Erythroblast (primary cell): ENCODE results near the gene MARVELD2.

ENCODE experiments used
- DNase-seq, 2 experiments: peaks; one replicate each; lab custom pipeline; 2025; lab: John Stamatoyannopoulos, UW
- GATA1 ChIP-seq: IDR thresholded peaks from 2 replicates; pipeline ENCODE4 v1.6.1; 2011; ENCODE audit warnings: low read depth, mild to moderate bottlenecking, control low read depth, low read length, moderate library complexity
- POLR2A ChIP-seq: IDR thresholded peaks from 2 replicates; pipeline ENCODE4 v1.6.1; 2011; ENCODE audit warnings: mild to moderate bottlenecking, low read length

The MARVELD2 gene, protein sequence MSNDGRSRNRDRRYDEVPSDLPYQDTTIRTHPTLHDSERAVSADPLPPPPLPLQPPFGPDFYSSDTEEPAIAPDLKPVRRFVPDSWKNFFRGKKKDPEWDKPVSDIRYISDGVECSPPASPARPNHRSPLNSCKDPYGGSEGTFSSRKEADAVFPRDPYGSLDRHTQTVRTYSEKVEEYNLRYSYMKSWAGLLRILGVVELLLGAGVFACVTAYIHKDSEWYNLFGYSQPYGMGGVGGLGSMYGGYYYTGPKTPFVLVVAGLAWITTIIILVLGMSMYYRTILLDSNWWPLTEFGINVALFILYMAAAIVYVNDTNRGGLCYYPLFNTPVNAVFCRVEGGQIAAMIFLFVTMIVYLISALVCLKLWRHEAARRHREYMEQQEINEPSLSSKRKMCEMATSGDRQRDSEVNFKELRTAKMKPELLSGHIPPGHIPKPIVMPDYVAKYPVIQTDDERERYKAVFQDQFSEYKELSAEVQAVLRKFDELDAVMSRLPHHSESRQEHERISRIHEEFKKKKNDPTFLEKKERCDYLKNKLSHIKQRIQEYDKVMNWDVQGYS

DNA sequence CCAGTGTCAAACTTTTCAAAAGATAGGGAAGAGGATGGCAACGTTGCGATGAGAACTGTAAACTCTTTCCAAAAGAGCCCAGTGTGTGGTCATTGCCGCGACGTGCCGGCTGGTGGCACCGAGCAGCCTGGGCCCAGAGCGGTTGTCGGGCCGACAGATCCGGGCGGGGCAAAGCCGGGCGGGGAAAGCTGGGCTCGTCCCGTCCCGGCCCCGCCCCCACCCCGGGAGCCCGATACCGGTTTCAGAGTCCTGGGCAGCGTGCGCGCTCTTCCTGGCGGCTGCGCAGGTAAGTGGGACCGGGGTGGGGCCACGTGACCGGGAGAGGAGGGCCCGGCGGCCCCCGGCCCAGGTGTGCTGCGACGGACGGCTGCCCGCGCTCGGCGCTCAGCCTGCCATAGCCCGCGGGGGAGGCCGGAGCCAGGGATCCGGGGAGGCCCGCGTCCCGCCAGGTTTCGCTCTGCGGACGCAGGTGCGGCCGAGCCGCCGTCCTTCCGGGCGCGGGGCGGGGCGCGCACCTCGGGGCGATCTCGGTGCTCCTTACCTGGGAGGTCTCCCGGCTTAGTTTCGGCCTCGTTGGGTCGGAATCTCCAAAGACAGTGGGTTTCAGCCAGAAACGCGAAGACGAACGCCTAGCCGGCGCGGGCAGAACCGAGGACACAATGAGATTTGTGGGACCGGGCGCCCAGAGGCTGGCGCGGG lies at the start of gene MARVELD2:
Gene MARVELD2 (plus strand): TSS at position 232 of the 699 bp plus-strand sequence. CDS start 4,270 bp downstream, outside the sequence.
- peak; percentile 78 to 83 for DNase-seq
- TF ChIP-seq GATA1: no peak
- TF ChIP-seq POLR2A: no peak

DNA sequence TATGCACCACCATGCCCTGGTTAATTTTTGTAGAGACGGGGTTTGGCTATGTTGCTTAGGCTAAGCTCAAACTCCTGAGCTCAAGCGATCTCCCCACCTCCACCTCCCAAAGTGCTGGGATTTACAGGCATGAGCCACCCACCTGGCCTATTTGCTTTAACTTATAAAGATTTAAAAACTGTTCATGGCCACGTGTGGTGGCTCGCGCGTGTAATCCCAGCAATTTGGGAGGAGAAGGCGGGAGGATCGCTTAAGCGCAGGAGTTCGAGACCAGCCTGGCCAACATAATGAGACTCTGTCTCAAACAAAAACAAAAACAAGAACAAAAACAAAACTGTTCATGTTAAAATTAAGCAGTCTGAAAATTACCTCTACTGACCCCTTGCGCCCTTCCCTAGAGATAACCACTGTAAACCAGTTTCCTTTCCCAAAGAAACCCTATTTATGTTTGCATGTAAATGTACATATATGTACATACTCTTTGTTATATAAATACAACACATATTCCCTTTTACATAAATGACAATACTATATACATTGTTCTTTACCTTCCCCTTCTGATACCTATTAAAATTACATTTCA lies 47.1 kb upstream of the MARVELD2 start:
- TF ChIP-seq POLR2A (no peak), GATA1 (no peak)
- DNase-seq: peak; percentile 36 to 51

DNA sequence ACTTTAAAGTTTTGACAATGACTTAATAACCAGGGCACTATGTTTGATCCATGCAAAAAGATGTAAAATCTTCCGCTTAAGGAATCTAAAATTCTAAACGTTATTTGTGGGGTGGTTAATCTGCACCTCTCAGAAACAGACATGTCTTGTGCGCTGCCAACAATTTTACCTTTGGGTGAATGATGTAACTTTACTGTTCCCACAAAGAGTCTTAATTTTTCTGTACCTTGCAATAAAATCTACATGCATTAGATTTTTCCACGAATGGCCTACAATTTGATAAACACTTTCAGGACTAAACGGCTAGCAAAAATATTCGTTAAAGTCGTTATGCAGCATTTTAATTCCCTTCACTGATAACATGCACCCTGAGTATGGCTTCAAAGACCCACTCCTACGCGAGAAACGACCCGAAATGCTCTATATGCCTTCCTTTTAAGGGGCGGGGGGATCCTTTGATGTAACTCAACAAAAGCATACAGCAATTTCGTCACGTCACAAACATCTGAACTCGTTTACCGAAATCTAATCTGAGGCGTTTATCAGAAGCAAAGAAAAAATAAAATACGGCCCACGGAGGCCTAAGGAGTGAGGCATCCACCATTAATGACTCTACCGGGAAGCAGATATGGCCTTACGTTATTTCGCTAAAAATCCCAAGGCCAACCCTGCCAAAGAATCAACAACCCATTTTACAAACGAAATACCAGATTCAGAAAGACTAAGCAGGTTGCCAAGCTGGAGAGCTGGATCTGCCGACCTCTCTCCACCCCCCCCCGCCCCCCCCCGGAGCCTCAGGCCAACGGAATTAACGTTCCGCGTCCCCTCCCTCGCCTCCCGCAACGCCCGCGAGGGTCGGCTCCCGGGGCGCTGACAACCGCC lies 46.2 kb upstream of the MARVELD2 start:
- TF ChIP-seq GATA1 (no peak), POLR2A (no peak)
- peak; percentile 78 to 84 for DNase-seq

DNA sequence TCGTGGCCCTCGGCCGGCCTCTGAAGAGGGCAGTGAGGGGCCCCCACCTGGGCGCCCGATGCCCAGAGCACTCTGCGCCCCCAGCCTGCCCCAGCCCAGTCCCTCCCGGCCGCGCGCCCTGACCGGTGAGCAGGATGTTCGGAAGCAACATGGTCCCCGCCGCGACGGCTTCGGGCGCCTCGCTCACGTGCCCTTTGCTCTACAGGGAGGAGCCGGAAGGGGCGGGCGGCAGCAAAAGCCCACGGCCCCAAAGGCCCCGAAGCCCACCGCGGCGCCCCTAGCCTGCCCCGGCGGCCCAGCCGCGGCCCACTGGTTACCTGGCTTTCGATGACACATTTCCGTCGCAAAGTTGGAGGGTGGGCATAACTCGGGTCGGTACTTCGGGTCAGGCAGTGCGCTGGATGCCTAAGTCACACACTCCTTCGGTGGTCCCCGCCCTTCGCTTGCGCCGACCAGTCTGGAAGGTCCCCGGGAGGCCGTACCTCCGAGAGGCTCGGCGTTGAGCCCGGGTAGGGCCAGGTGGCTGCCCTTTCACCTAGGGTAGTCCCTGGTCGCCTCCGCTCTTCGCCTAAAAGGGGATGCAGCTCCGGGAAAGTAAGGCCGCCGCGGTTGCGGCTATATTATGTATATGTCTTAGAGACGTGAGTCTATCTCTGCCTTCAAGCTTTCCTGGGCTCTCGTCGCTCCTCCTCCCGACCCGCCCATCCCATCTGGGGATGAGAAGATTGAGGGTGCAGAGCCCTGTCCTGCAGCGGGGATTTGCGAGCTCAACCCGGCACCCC lies 45.4 kb upstream of the MARVELD2 start, which contains the start of the genes AK6, RAD17 and TAF9:
Gene AK6 (minus strand): TSS at position 181 of the 782 bp plus-strand sequence. CDS start 30 bp downstream, at position 151.
Gene RAD17 (plus strand): TSS at position 479 of the 782 bp plus-strand sequence. CDS start 2,391 bp downstream, outside the sequence.
Gene TAF9 (minus strand): TSS at position 181 of the 782 bp plus-strand sequence. CDS start 3,783 bp downstream, outside the sequence.
- peak; percentile 97 to 98 for DNase-seq
- no peak for TF ChIP-seq GATA1
- peak; percentile 89 for TF ChIP-seq POLR2A

DNA sequence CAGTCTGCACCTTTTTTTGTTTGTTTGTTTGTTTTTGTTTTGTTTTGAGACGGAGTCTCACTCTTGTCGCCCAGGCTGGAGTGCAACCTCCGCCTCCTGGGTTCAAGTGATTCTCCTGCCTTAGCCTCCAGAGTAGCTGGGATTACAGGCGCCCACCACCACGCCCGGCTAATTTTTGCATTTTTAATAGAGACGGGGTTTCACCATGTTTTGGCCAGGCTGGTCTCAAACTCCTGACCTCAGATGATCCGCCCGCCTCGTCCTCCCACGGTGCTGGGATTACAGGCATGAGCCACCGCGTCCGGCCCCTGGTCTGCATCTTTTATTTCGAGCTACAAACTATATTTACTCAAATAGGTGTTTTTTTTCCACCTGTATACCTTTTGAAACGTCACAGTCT lies 44.6 kb upstream of the MARVELD2 start:
- DNase-seq: peak in 1 of 2 experiments; percentile 13

DNA sequence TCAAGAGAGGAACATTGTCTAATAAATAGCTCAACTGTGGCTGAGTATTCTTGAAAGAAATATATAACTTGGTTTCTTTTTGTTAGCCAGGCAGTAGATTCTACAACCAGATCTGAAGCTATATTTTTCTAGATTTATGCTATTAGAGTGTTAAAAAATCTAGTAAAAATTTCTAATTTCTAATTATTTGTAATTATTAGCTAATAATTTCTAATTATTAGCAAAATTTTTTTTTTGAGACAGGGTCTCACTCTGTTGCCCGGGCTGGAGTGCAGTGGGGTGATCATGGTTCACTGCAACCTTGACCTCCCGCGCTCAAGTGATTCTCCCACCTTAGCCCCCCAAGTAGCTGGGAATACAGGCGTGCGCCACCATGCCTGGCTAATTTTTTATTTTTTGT lies 42.5 kb upstream of the MARVELD2 start:
- DNase-seq: no peak
- TF ChIP-seq POLR2A (no peak), GATA1 (no peak)

DNA sequence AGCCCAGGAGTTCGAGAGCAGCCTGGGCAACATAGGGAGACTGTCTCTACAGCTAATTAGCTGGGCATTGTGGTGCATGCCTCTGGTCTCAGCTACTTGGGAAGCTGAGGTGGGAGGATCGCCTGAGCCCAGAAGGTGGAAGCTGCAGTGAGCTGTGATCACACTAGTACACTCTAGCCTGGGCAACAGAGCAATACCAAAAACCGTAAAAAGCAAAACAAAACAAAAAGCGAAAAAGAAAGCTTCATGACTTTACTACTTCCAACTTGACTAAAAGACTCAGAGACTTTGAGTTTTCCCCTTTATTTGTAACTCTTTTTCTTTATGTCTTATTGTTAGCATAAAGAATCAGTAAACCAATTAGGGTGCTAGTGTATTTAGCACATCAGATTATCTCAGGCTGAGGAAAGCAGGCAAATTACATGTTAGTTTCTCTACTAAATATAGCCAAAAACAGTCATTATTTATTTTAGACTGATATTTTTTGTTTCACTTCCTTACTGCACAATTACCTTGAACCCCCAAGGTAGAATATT lies 39.9 kb upstream of the MARVELD2 start:
- TF ChIP-seq POLR2A (no peak), GATA1 (no peak)
- DNase-seq: no peak

DNA sequence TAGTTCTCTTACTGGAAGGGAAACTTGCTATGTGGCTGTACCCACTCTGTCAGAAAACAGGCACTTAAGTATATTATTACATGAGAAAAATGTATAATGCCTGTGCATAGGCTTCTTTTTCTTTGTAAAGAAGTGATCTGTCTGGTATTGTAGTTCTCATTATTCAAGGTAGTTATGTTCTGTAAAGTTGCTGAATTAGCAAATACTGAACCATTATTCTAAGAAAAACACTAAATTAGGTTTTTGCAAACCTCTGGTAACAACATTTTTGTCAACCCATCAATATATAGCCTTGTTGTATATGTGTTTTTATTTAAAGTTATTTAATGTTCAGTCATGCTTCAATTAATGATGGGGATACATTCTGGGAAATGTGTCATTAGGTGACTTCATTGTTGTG lies 36.5 kb upstream of the MARVELD2 start:
- DNase-seq: no peak
- TF ChIP-seq POLR2A (no peak), GATA1 (no peak)

DNA sequence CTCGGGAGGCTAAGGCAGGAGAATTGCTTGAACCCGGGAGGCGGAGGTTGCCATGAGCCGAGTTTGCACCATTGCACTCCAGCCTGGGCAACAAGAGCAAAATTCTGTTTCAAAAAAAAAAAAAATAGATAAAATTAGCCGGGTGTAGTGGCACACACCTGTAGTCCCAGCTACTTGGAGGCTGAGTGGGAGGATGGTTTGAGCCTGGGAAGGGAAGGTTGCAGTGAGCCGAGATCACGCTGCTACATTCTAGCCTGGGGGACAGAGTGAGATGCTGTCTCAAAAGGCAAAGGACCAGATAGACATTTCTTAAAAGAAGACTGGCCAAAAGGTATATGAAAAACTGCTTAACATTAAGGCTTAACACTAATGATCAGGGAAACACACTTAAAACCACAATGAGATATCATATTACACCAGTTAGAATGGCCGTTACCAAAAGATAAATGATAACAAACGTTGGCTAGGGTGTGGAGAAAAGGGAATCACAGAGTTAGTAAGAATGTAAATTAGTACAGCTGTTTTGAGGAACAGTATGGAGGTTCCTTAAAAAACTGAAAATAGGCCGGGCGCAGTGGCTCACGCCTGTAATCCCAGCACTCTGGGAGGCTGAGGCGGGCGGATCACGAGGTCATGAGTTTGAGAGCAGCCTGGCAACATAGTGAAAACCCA lies 10.1 kb upstream of the MARVELD2 start:
- TF ChIP-seq GATA1: no peak
- peak; percentile 22 for TF ChIP-seq POLR2A
- peak; percentile 31 to 66 for DNase-seq

DNA sequence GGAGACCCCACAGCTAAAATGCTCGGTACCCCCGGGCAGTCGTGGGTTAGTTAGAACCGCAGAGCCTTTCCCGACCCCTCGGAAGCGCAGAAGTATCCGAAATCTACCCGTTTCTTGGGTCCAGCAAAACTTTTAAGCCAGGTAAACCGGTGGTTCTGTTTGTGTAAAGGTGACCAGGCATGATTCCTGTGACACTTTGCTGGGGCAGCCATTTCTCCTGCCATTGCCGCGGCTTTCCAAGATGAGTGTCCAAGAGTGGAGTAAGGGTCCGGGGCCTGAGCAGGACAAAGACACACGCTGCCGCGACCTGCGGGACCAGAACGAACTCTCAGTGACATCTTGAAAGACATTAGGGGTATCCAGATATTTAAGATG lies 655 bp downstream of the MARVELD2 start:
- TF ChIP-seq POLR2A (no peak), GATA1 (no peak)
- no peak for DNase-seq

DNA sequence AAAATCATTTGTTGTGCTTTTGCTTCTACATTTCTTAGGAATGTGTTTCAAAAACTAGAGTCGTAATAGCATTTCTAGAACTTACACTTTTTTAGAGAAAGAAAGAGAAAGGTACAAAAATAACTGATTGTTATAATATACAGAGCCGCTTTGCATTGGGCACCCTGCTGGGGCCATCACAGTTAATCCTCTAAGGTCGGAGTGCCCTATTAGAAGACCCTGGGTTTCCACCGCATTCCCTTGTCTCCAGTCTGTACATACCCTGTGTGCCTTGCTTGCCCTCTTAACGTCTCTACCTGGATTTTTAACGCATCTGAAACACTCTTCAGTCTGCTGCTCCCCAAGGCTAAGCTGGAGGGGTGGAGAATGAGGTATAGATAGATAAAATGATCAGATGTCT lies 1.3 kb downstream of the MARVELD2 start:
- no peak for DNase-seq
- TF ChIP-seq GATA1: no peak
- TF ChIP-seq POLR2A: no peak

DNA sequence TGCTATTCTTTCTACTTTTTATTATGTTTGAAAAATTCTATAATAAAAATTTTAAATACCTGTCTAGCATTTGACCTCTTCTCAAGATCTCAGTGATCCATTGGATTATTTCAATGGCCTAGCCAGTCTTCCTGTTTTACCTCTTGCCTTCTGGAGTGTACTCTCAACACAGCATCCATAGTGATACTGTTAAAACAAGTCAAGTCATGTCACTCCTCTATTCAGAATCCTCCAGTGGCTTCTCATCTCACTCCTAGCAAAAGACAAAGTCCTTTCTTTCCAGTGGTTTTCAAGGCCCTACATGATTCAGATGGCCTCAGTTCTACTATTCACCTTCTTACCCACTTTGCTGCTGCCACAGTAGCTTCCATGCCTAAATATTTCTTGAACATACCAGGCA lies 1.8 kb downstream of the MARVELD2 start:
- peak in 1 of 2 experiments; percentile 7 for DNase-seq
- TF ChIP-seq GATA1 (no peak), POLR2A (no peak)
